ENCODE measurements around the gene OR2T29. TPM values are rescaled to one million over a fixed set of nuclear protein-coding genes. Genes with fewer than 3 reads are reported as not detected.
"Not testable (repeated sequence)": the region's sequence is repeated elsewhere in the genome, so short reads cannot be mapped to it uniquely, and the experiment has no call there.

Gene OR2T29, protein sequence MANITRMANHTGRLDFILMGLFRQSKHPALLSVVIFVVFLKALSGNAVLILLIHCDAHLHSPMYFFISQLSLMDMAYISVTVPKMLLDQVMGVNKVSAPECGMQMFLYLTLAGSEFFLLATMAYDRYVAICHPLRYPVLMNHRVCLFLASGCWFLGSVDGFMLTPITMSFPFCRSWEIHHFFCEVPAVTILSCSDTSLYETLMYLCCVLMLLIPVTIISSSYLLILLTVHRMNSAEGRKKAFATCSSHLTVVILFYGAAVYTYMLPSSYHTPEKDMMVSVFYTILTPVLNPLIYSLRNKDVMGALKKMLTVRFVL
- total RNA-seq (not detected), polyA plus RNA-seq (ENCODE audit: insufficient read depth, low read depth, low replicate concordance) (not detected)
- long read RNA-seq, donor 1: 0 reads
- long read RNA-seq, donor 2: 0 reads
- long read RNA-seq, donor 3: 0 reads
- long read RNA-seq, donor 4: 0 reads
- long read RNA-seq, donor 5: 0 reads
- long read RNA-seq, donor 6: 0 reads
- long read RNA-seq, donor 7: 0 reads
- long read RNA-seq, donor 8: 0 reads
- long read RNA-seq, donor 9: 0 reads
- long read RNA-seq, donor 10: 0 reads

DNA sequence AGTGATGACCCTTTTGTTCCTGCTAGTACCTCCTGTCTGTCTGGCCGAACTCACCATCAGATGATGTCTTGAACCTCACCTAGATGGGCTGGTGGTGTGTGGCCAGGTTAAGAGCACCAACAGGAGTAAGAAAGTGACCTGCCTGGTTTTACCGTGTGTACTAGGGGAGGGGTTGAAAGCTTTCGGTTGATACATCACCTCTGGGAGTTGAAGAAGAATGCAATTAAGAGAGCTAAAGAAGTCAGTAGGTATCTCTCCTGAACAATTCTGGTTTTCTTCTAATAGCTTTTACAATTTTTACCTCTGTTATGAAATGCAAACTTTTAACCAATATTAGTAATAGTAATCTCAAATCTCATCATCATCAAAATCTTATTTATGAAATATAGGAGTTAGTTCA lies at the start of gene OR2T29:
OR2T29 (minus strand) TSS at position 101 of the 400 bp plus-strand sequence. CDS start 3,281 bp downstream, outside the sequence.
- not testable (repeated sequence) for H3K27ac ChIP-seq (ENCODE audit: low read depth in 2 of 2, low read length in 2 of 2)

DNA sequence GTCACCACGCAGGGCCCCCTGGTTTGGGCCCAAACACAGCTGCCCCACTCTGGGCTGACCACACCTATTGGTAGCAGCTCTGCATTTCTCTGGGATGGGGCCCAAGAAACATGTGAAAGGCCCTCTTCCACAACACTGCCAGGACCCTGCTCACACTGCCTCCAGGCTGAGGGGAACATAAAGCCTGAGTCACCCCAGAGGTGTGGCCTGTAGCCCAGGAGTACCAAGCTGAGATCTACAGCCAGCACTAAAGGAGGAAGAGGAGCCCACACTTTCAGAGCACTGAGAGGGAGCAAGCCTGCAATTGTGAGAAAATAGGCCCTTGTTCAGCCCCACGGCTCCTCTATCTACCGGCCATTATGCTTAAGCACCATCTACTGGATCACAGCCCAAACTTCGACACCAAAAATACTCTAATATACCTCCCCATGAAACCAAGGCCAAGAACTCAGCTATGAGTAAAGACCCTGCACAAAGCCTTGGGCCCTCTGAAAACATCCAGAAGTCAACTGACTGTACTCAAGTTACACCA lies 49.4 kb upstream of the OR2T29 start:
- no peak overlapping the region for H3K9ac ChIP-seq (ENCODE audit: low read length in 3 of 3)
- TF ChIP-seq, protein P1, sequence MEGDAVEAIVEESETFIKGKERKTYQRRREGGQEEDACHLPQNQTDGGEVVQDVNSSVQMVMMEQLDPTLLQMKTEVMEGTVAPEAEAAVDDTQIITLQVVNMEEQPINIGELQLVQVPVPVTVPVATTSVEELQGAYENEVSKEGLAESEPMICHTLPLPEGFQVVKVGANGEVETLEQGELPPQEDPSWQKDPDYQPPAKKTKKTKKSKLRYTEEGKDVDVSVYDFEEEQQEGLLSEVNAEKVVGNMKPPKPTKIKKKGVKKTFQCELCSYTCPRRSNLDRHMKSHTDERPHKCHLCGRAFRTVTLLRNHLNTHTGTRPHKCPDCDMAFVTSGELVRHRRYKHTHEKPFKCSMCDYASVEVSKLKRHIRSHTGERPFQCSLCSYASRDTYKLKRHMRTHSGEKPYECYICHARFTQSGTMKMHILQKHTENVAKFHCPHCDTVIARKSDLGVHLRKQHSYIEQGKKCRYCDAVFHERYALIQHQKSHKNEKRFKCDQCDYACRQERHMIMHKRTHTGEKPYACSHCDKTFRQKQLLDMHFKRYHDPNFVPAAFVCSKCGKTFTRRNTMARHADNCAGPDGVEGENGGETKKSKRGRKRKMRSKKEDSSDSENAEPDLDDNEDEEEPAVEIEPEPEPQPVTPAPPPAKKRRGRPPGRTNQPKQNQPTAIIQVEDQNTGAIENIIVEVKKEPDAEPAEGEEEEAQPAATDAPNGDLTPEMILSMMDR (IDR thresholded peaks at IDR 0.05; ENCODE audit: borderline replicate concordance, extremely low read depth, insufficient read depth): no peak
- H3K27me3 ChIP-seq (ENCODE audit: control insufficient read depth, insufficient read depth, low read length): no peaks in the 10 kb centered on the region
- no peak for FAIRE-seq
- H3K27ac ChIP-seq (ENCODE audit: low read depth in 2 of 2, low read length in 2 of 2): no peak overlapping the region
- intact Hi-C loops (cut with DNase I): no loop called here
- no peak for DNase-seq
- H3K4me3 ChIP-seq (ENCODE audit: low read length in 3 of 3): no peak overlapping the region
- no peaks in the 10 kb centered on the region for H3K9me3 ChIP-seq (ENCODE audit: control insufficient read depth in 2 of 3, insufficient read depth in 1 of 3, low read length in 3 of 3)
- no peaks in the 10 kb centered on the region for H3K4me1 ChIP-seq (ENCODE audit: control insufficient read depth in 2 of 3, insufficient read depth in 2 of 3, low read depth in 1 of 3, low read length in 3 of 3)
- no peaks in the 10 kb centered on the region for H3K36me3 ChIP-seq (ENCODE audit: control insufficient read depth in 2 of 3, insufficient read depth in 3 of 3, low read length in 3 of 3)

More for the DNA sequence above, at the start of gene OR2T29:
- DNase-seq; intact Hi-C loops (cut with DNase I); H3K4me3 ChIP-seq (ENCODE audit: low read length in 3 of 3); FAIRE-seq; H3K27me3 ChIP-seq (ENCODE audit: control insufficient read depth, insufficient read depth, low read length); H3K4me1 ChIP-seq (ENCODE audit: control insufficient read depth in 2 of 3, insufficient read depth in 2 of 3, low read depth in 1 of 3, low read length in 3 of 3); H3K9me3 ChIP-seq (ENCODE audit: control insufficient read depth in 2 of 3, insufficient read depth in 1 of 3, low read length in 3 of 3); H3K36me3 ChIP-seq (ENCODE audit: control insufficient read depth in 2 of 3, insufficient read depth in 3 of 3, low read length in 3 of 3); H3K9ac ChIP-seq (ENCODE audit: low read length in 3 of 3): not testable (repeated sequence)

DNA sequence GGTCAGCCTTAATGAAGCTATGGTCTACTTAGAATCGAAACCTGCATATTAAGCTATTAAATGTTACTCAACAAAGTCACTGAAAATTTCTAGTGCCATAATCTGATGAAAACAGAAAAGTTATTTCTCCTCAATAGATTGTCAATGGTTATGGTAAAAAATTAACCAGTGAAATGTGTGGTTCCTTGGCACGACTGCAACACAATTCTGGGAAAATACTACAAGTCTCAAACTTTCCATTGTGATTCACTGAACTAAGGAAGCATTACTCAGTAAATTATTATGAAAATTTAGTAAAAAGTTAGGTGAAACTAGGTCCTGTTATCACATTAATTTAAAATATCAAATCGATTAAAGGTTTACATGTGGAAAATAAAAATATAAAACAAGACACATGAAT lies 47.7 kb upstream of the OR2T29 start:
- FAIRE-seq: no peak
- H3K9me3 ChIP-seq (ENCODE audit: control insufficient read depth in 2 of 3, insufficient read depth in 1 of 3, low read length in 3 of 3): no peaks in the 10 kb centered on the region

More for the DNA sequence above, 47.7 kb upstream of the OR2T29 start:
- H3K9ac ChIP-seq (ENCODE audit: low read length in 3 of 3): no peak overlapping the region
- DNase-seq: no peak
- H3K27me3 ChIP-seq (ENCODE audit: control insufficient read depth, insufficient read depth, low read length): no peaks in the 10 kb centered on the region
- H3K4me3 ChIP-seq (ENCODE audit: low read length in 3 of 3): no peak overlapping the region
- TF ChIP-seq, protein P1 (IDR thresholded peaks at IDR 0.05; ENCODE audit: borderline replicate concordance, extremely low read depth, insufficient read depth): no peak
- intact Hi-C loops (cut with DNase I): no loop called here
- peaks cover 0 to 5% (median 0%) of the 10 kb centered on the region in 3 donors for H3K4me1 ChIP-seq (ENCODE audit: control insufficient read depth in 2 of 3, insufficient read depth in 2 of 3, low read depth in 1 of 3, low read length in 3 of 3)
- H3K27ac ChIP-seq (ENCODE audit: low read depth in 2 of 2, low read length in 2 of 2): no peak overlapping the region
- H3K36me3 ChIP-seq (ENCODE audit: control insufficient read depth in 2 of 3, insufficient read depth in 3 of 3, low read length in 3 of 3): no peaks in the 10 kb centered on the region

All from kidney (tissue), 22 donors.